NCI-H2196 (cell line): ENCODE measurements around the gene OR6C70.
"Not testable (repeated sequence)": the region's sequence is repeated elsewhere in the genome, so short reads cannot be mapped to it uniquely, and the experiment has no call there.

Experiments used
- DNase-seq: peaks from one replicate; lab custom pipeline; 2025; ENCODE audit not compliant: unreplicated experiment; lab: John Stamatoyannopoulos, UW

The OR6C70 gene

DNA sequence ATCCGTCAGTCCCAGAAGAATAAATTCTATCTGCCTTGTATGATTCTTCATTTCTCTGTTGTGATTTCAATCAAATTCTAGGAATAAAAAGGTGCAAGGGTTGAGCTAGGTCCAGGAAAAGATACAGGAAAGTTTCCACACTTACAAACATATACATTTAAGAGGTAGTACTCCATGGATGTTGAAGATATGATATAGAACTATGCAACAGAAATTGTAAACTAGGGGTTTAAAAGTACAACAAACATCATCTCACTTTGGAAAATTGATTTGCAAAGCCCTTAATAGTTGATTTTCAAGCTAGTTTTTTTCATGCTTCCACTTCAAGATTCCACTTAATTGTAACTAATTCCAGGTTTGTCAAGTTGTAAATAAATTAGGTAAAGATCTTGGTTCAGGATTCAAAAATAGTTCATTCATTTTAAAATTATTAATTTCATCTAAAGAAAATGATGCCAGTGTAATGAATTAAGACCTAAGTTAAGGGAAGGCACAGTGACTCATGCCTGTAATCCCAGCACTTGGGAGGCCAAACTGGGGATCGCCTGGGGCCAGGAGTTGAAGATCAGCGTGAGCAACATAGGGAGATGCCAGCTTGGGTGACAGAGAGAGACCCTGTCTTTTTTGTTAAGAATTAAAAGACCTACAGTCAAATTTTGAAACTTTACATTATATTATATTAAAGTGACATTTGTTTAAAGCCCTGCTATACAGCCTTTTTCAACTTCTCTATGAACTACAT lies at the start of gene OR6C70:
Gene OR6C70, minus strand, starts transcription at position 51 of the 742 bp plus-strand sequence. Its CDS starts 0 bp downstream, at position 51.
- DNase-seq: no peak

- no peak for DNase-seq
Observed at GRCh38 chr12:55516391-55516790, 46.5 kb upstream of the OR6C70 start.

GRCh38 chr12:55515696-55516095 lies 45.8 kb upstream of the OR6C70 start:
- no peak for DNase-seq

- no peak for DNase-seq
Observed at GRCh38 chr12:55501601-55502000, 31.7 kb upstream of the OR6C70 start.

GRCh38 chr12:55499810-55500252 lies 29.9 kb upstream of the OR6C70 start:
- no peak for DNase-seq

- no peak for DNase-seq
Observed at GRCh38 chr12:55499231-55499630, 29.3 kb upstream of the OR6C70 start.

- DNase-seq: no peak
Observed at GRCh38 chr12:55495490-55495889, 25.6 kb upstream of the OR6C70 start.

DNA sequence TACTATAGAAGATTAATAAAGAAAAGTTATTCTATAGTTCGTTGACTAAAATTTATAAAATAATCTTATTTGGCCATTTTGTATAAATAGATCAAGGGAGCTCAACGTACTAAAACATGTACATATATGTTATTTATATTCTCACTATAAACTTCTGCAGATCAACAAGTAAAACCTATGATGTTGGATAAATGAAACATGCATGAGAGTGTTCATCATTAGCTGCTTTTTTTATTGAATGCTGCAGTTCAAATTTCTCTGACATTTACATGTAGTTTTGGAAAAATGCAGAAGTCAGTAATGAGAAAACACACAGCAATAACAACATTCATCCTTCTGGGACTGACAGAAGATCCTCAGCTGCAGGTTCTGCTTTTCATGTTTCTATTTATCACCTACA lies 22.1 kb upstream of the OR6C70 start, which contains the start of gene OR6C68:
Gene OR6C68, plus strand, starts transcription at position 301 of the 400 bp plus-strand sequence. Its CDS starts 0 bp downstream, at position 301.
- DNase-seq: no peak

GRCh38 chr12:55484284-55484683 lies 14.3 kb upstream of the OR6C70 start:
- not testable (repeated sequence) for DNase-seq

DNA sequence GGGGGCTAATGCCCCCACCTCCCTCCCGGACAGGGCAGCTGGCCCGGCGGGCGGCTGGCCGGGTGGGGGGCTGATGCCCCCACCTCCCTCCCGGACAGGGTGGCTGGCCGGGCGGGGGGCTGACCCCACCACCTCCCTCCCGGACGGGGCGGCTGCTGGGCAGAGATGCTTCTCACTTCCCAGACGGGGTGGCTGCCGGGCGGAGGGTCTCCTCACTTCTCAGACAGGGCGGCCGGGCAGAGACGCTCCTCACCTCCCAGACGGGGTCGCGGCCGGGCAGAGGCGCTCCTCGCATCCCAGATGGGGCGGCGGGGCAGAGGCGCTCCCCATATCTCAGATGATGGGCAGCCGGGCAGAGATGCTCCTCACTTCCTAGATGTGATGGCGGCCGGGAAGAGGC lies 9.2 kb upstream of the OR6C70 start:
- not testable (repeated sequence) for DNase-seq

DNA sequence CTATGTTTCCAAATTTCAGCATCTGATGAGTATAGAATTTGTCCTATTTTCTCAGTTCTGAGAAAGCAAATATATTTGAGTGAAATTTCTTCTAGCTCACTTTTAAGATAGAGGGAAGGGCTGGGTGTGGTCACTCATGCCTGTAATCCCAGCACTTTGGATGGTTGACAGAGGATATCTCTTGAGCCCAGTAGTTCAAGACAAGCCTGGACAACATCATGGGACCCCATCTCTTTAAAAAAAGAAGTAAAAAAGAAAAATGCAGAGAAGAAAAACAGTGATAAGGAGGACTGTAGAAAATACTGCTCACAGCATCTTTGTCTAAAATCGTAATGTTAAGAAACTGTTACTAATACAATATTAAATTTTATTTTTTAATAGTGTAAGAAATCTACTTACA lies 2.3 kb upstream of the OR6C70 start:
- DNase-seq: no peak

- no peak for DNase-seq
Observed at GRCh38 chr12:55469291-55469690, 647 bp downstream of the OR6C70 start.

DNA sequence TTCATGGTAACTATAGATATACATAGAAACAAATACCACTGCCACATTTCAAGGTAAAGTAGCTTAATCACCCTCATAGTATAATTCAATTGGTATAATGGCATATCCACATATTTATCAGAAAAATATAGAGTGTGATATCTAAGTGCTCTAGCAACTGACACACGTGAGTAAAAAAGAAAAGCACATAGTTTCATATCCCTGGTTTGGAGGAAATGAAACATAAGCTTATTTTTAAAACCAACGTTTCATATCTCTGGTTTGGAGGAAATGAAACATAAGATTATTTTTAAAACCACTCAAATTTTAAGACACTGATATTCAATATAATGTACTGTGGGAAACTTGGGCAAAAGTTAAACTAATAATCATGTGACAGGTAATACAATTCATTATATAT lies 2.1 kb downstream of the OR6C70 start:
- no peak for DNase-seq

- DNase-seq: not testable (repeated sequence)
Observed at GRCh38 chr12:55464926-55465325, 5.0 kb downstream of the OR6C70 start.

GRCh38 chr12:55448825-55449224 lies 21.1 kb downstream of the OR6C70 start:
- no peak for DNase-seq

- no peak for DNase-seq
Observed at GRCh38 chr12:55446326-55446725, 23.6 kb downstream of the OR6C70 start.

GRCh38 chr12:55445357-55445756 lies 24.6 kb downstream of the OR6C70 start:
- DNase-seq: no peak

- no peak for DNase-seq
Observed at GRCh38 chr12:55443776-55444175, 26.2 kb downstream of the OR6C70 start, which contains the start of gene OR6C2. Gene OR6C2 (plus strand): TSS chr12:55444076. CDS start chr12:55452214, 8,138 bp downstream.

DNA sequence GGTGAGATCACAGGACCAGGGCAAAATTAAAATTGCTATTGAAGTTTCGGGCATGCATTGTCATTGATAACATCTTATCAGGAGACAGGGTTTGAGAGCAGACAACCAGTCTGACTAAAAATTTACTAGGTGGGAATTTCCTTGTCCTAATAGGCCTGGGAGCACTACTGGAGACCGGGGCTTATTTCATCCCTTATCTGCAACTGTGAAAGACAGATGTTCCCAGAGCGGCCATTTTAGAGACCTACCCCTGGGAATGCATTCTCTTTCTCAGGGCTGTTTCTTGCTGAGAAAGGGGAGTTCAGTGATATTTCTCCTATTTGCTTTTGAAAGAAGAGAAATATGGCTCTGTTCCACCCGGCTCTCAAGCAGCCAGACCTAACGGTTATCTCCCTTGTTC lies 28.7 kb downstream of the OR6C70 start:
- not testable (repeated sequence) for DNase-seq

DNA sequence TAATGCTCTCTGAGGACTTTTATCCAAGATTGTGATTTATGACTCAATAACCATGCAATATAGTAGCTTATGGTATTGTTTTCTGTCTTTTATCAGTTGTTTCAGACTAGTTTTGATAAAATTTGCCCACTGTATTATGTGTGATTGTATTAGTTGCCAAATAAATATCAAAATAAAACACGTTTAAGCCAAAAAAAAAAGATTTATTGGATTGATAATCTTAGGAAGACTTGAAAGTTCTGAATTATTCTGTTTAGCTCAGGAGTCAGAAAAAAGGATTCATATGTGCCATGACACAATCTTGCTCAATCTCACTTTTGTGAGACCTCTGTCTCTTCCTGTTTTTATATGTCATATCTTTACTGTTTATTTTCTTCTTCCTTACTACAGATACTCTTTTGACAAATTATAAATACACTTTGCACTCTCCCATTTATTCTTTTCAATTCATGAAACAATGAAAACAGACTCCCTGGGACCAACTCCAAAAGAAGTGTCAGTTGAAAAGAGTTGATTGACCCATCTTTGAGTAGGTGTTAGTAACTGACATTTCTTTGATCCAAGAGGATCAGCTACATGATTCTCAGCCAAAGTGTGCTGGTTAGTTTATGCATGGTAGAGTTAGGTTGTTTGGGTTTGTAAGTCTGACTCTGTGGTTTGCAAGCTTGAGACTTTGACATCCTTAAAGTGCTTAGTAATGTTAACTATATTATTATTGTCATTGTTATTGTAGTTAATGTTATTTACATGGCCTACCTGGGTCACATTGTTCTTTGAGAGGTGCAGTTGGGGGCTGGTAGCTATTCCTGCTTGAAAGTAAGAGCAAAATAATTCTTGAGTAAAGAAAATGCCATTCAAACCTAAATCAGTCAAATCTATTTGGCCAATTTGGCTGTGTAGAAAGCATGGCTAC lies 41.4 kb downstream of the OR6C70 start:
- DNase-seq: no peak

DNA sequence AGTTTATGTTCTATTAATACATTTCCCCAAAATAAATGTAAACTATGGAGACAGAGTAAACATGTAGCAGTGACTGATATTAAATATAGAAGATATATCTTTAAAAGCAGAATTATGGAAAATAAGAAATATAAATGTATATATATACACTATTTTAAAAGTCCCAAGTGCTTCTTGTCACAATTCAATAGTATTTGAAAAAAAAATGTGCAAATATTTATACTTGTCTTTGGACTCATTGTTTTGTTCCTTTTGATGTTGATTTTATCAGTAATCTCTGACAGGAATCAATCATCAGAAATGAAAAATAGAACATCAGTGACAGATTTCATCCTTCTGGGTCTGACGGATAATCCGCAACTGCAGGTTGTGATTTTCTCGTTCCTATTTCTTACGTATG lies 44.0 kb downstream of the OR6C70 start, which contains the start of gene OR6C76:
Gene OR6C76, plus strand, starts transcription at position 301 of the 400 bp plus-strand sequence. Its CDS starts 0 bp downstream, at position 301.
- DNase-seq: no peak
